Fibroblast of the aortic adventitia (primary cell): ENCODE data around the gene SORBS1. TPM values are rescaled to one million over a fixed set of nuclear protein-coding genes. Genes with fewer than 3 reads are reported as not detected.

Experiments
- DNase-seq: peaks from one replicate; pipeline ENCODE4 v3.0.0-alpha.2; 2010; ENCODE audit warnings: low read depth
- H3K4me3 ChIP-seq: 2 replicates; pipeline ENCODE4 v1.5.1; 2011; ENCODE audit warnings: low read depth, mild to moderate bottlenecking, control low read depth, low read length, moderate library complexity
- total RNA-seq: library from RNA; depleted of rRNA; stranded (reverse); fragments of >200 nt; gene quantifications from 2 replicates; pipeline ENCODE4 v1.2.3, GENCODE V29; 2012; ENCODE audit warnings: low replicate concordance
- TF ChIP-seq, protein P1 (sequence below): IDR thresholded peaks from 2 replicates; pipeline ENCODE4 v1.5.1; 2011; ENCODE audit warnings: mild to moderate bottlenecking, low read length, control low read depth, inconsistent platforms; ENCODE audit not compliant: insufficient read depth

The SORBS1 gene
- total RNA-seq, 1 donor = 0.36 TPM

DNA sequence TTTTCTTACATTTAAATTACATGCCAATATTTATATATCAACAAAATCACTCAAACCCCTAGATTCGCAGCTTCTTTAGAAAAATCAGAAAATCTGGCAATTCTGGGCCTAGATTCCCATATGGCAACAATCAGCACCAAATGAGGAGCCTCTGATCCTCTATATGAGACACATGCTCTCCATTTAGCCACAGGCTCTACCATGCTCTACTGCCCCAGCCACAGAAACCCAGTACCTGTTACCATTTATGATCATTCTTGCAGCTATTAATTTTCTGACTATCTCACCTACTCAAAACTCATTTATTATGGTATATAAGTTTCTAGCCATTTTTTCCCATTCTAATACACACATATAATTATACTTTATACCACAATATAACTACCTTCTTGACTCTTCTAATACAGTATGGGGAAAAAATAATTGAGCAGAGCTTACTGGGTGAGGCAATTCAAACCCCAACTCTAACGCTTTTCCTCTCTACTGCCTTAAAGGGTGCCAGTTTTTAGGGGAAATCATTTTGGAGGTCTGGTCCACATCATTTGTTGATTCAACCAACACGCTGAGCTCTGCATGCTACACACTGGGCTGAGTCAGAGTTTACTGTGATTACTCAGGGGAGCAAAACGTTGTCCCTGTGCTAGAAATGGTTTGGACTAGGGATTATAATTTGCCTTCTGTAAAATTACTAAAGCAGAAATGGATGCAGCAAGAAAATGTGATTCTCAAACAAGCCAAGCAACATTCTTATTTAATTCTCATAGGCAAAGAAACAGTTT, 281.9 kb downstream of the SORBS1 start:
- TF ChIP-seq, protein P1, sequence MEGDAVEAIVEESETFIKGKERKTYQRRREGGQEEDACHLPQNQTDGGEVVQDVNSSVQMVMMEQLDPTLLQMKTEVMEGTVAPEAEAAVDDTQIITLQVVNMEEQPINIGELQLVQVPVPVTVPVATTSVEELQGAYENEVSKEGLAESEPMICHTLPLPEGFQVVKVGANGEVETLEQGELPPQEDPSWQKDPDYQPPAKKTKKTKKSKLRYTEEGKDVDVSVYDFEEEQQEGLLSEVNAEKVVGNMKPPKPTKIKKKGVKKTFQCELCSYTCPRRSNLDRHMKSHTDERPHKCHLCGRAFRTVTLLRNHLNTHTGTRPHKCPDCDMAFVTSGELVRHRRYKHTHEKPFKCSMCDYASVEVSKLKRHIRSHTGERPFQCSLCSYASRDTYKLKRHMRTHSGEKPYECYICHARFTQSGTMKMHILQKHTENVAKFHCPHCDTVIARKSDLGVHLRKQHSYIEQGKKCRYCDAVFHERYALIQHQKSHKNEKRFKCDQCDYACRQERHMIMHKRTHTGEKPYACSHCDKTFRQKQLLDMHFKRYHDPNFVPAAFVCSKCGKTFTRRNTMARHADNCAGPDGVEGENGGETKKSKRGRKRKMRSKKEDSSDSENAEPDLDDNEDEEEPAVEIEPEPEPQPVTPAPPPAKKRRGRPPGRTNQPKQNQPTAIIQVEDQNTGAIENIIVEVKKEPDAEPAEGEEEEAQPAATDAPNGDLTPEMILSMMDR = no peak
- peak; percentile 61 for DNase-seq
- H3K4me3 ChIP-seq = no peak overlapping the region

DNA sequence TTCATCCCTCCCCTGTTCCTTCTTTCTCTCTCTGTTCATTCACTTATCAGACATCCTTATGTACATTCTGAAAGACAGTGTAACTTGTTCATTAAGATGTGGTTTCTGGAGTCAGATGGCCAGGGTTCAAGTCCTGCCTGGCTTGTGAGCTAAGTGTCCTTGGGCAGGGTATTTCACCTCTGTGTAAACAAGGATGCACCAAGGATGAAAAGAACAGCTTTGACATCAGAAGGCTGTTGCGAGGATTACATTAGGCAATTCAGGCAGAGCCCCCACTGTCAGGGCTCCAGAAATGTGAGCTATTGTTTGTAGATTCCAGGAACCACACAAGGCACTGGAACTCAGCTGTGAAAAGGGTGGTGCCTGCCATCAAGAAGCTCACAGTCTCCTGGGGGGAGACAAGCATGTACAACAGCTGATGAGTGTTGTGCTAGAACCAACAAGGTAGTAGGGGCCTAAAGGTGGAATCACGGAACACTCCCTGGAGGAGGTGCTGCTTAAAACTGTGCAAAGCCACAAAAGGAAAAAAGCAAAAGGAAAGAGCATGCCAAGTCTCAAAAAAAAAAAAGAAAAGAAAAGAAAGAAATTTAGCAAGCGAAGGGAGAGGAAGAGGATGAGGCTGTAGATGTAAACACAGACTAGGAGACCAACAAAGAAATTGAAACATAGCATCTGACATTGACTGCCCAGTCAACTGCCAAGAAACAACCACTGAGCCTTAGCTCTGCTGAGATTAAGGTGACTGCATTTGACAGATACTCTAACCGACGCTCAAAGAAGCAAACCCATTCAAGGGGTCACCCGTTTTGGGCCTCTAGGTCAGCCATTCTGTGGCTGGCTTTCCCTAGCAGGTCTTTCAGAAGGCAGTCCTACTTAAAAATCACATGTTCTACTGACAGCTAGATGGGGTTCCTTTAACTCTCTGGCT, 282.8 kb downstream of the SORBS1 start:
- peak; percentile 66 for DNase-seq
- H3K4me3 ChIP-seq = no peak overlapping the region
- TF ChIP-seq, protein P1 = no peak

DNA sequence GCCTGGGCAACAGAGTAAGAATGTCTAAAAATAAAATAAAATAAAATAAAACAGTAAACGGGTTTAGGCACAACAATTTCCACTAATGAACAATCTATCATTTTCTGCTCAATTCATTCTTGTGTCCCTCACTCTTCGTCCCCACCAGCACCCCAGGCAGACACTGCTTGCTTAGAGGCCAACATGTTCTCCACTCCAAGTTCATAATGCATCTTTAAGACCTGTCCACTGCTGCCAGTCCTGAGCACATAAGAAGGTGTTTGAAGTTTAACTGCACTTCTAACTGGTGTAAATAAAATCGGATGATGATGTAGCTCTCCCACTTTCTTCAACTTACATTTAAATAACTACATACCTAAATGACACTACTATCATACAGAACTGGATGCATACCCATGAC, 283.6 kb downstream of the SORBS1 start:
- DNase-seq = no peak
- no peak overlapping the region for H3K4me3 ChIP-seq
- TF ChIP-seq, protein P1 = no peak

DNA sequence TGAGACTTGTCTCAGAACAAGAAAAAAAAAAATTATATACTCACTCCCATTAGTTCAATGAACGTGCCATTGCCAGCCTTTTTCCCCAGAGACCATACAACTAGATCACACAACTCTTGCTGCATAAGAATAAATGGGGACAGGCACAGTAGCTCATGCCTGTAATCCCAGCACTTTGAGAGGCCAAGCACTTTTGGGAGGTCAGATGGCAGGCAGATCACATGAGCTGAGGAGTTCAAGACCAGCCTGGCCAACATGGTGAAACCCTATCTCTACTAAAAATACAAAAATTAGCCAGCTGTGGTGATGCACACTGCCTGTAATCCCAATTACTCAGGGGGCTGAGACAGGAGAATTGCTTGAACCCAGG, 284.0 kb downstream of the SORBS1 start:
- TF ChIP-seq, protein P1 = no peak
- DNase-seq = no peak
- no peak overlapping the region for H3K4me3 ChIP-seq

DNA sequence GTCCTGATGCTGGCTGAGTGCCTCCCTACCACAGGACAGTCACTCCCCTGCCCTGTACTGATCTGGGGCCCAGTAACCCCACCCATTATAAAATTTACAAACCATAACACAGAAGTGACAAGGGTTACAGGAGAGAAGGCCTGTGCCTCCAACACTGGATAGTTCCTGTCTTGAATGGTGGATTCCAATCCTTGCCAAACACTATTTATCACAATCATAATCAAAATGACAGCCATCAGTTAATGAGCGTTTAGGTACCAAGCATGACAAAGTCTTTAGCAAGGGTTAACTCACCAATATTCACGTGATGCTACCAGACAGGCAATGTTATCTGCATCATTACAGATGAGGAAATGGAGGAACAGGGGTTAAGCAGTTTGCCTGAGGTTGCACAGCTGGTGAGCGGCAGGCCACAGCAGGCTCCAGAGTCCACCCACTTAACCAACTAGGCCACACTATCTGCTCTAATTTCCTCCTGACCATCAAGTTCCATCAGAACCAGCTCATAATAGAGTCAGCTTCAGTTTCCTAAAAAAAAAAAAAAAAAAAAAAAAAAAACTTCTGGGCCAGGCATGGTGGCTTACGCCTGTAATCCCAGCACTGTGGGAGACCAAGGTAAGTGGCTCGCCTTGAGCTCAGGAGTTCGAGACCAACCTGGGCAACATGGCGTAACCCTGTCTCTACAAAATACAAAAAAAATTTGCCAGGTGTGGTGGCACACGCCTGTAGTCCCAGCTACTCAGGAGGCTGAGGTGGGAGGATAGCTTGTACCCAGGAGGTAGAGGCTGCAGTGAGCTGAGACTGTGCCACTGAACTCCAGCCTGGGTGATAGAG, 284.6 kb downstream of the SORBS1 start:
- no peak for DNase-seq
- no peak overlapping the region for H3K4me3 ChIP-seq
- TF ChIP-seq, protein P1 = no peak

DNA sequence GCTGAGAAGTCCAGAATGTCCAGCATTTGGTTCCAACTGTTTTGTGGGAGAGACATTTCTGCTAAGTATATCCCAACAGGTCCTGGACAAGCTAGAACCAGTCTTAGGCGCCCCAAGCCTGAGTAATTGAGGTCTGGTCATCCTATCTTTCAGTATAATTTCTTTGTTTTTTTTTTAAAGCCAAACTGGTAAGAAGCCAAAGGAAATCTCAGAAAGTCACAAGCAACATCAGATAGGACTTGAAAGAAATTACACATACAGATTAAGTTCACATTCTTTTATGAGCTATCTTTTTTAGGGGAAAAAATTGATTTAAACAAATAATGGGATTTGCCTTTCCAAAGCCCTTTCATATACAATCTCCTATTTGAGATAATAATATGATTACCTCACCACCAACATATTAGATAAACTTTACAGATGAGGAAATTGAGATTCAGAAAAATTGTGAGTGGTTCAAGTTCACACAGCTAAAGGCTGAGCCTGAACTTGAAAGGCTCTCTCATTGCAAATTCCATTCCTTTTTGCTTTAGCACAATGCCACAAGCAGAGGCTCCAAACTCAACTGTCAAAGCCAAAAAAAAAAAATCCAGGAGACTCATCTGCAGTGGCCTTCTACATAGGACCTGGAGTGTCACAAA, 285.3 kb downstream of the SORBS1 start:
- H3K4me3 ChIP-seq = no peak overlapping the region
- TF ChIP-seq, protein P1 = no peak
- peak; percentile 90 for DNase-seq
